NAMALWA (cell line): Measurements from ENCODE around the gene RNF13.

Experiments
- DNase-seq: peaks from one replicate; pipeline ENCODE4 v3.0.0-alpha.2; 2015; ENCODE audit warnings: low spot score

RNF13 gene

GRCh38 chr3:149812606-149813366, at the start of gene RNF13:
Gene RNF13, plus strand, starts transcription at chr3:149813215. Its CDS starts 32,812 bp downstream, at chr3:149846027.
- DNase-seq: peak; percentile 97

- no peak for DNase-seq
Observed at GRCh38 chr3:149763565-149764195, 49.3 kb upstream of the RNF13 start.

GRCh38 chr3:149764302-149764701, 48.7 kb upstream of the RNF13 start:
- no peak for DNase-seq

GRCh38 chr3:149765762-149766334, 47.2 kb upstream of the RNF13 start:
- DNase-seq: peak; percentile 69

- no peak for DNase-seq
Observed at GRCh38 chr3:149767720-149768119, 45.3 kb upstream of the RNF13 start.

GRCh38 chr3:149768704-149769103, 44.3 kb upstream of the RNF13 start:
- no peak for DNase-seq

- DNase-seq: no peak
Observed at GRCh38 chr3:149770246-149770645, 42.8 kb upstream of the RNF13 start.

GRCh38 chr3:149771652-149772271, 41.3 kb upstream of the RNF13 start:
- peak; percentile 63 for DNase-seq

GRCh38 chr3:149772861-149773260, 40.2 kb upstream of the RNF13 start:
- no peak for DNase-seq

- DNase-seq: no peak
Observed at GRCh38 chr3:149776170-149776569, 36.8 kb upstream of the RNF13 start.

- DNase-seq: no peak
Observed at GRCh38 chr3:149777414-149778214, 35.4 kb upstream of the RNF13 start.

GRCh38 chr3:149781211-149781610, 31.8 kb upstream of the RNF13 start:
- peak; percentile 79 for DNase-seq

- DNase-seq: no peak
Observed at GRCh38 chr3:149781741-149782140, 31.3 kb upstream of the RNF13 start.

- peak; percentile 48 for DNase-seq
Observed at GRCh38 chr3:149783576-149783975, 29.4 kb upstream of the RNF13 start.

- DNase-seq: no peak
Observed at GRCh38 chr3:149784064-149784704, 28.8 kb upstream of the RNF13 start.

GRCh38 chr3:149790268-149790667, 22.7 kb upstream of the RNF13 start:
- DNase-seq: no peak

GRCh38 chr3:149790698-149791097, 22.3 kb upstream of the RNF13 start:
- no peak for DNase-seq

GRCh38 chr3:149792452-149793270, 20.4 kb upstream of the RNF13 start, which contains the start of gene ANKUB1:
Gene ANKUB1, minus strand, starts transcription at chr3:149792554. Its CDS starts 188 bp downstream, at chr3:149792366.
- no peak for DNase-seq

GRCh38 chr3:149796026-149796425, 17.0 kb upstream of the RNF13 start:
- DNase-seq: no peak

GRCh38 chr3:149800693-149801092, 12.3 kb upstream of the RNF13 start:
- DNase-seq: no peak
